Activated CD4-positive, alpha-beta T cell treated with anti-CD3 and anti-CD28 coated beads, Interleukin-2, Interleukin-6, amounts not matched to agents 100 ng/mL and 50 ng/mL, durations not matched to agents 16 hours and 8 hours (primary cell): ENCODE results near the gene SNTG2.

ENCODE experiments used
- DNase-seq: peaks from one replicate; pipeline ENCODE4 v3.0.0-alpha.2; 2020

Gene SNTG2

GRCh38 chr2:954687-955000 is 4.0 kb downstream of the SNTG2 start:
- no peak for DNase-seq

- DNase-seq, result no peak
Measured at GRCh38 chr2:955829-956731, 5.4 kb downstream of the SNTG2 start.

GRCh38 chr2:959457-959856 is 8.8 kb downstream of the SNTG2 start:
- DNase-seq, result no peak

GRCh38 chr2:960061-960736 is 9.6 kb downstream of the SNTG2 start:
- DNase-seq, result no peak

GRCh38 chr2:961786-962185 is 11.1 kb downstream of the SNTG2 start:
- no peak for DNase-seq

- no peak for DNase-seq
Measured at GRCh38 chr2:963876-964275, 13.2 kb downstream of the SNTG2 start.

- no peak for DNase-seq
Measured at GRCh38 chr2:964562-964961, 13.9 kb downstream of the SNTG2 start.

GRCh38 chr2:965640-966147 is 15.0 kb downstream of the SNTG2 start:
- no peak for DNase-seq

GRCh38 chr2:973129-973528 is 22.5 kb downstream of the SNTG2 start:
- DNase-seq, result no peak

- no peak for DNase-seq
Measured at GRCh38 chr2:974054-974453, 23.4 kb downstream of the SNTG2 start.

GRCh38 chr2:974502-974901 is 23.9 kb downstream of the SNTG2 start:
- no peak for DNase-seq

GRCh38 chr2:975095-975494 is 24.4 kb downstream of the SNTG2 start:
- DNase-seq, result no peak

- DNase-seq, result no peak
Measured at GRCh38 chr2:979069-979928, 28.6 kb downstream of the SNTG2 start.

- DNase-seq, result no peak
Measured at GRCh38 chr2:980176-980575, 29.5 kb downstream of the SNTG2 start.

GRCh38 chr2:981258-981657 is 30.6 kb downstream of the SNTG2 start:
- DNase-seq, result no peak

GRCh38 chr2:981759-982158 is 31.1 kb downstream of the SNTG2 start:
- no peak for DNase-seq

GRCh38 chr2:985317-985898 is 34.8 kb downstream of the SNTG2 start:
- no peak for DNase-seq

GRCh38 chr2:987789-988188 is 37.1 kb downstream of the SNTG2 start:
- DNase-seq, result no peak

- no peak for DNase-seq
Measured at GRCh38 chr2:989781-990467, 39.3 kb downstream of the SNTG2 start.

GRCh38 chr2:990970-991369 is 40.3 kb downstream of the SNTG2 start:
- no peak for DNase-seq

GRCh38 chr2:1002350-1002749 is 51.7 kb downstream of the SNTG2 start:
- DNase-seq, result no peak

GRCh38 chr2:1004398-1004797 is 53.7 kb downstream of the SNTG2 start:
- DNase-seq, result no peak
